IMR-90 (cell line): Measurements from ENCODE around the gene TMTC2. TPM values are rescaled to one million over a fixed set of nuclear protein-coding genes. Genes with fewer than 3 reads are reported as not detected.

Experiments used
- ATAC-seq: fragments of 200-7000 bp; cut with Tn5 transposase; 2 replicates; pipeline ENCODE4 v1.9.1; 2020; ENCODE audit warnings: low read depth, mild to moderate bottlenecking, moderate library complexity
- BruUV-seq: library from RNA; stranded (reverse); fragments of 400-500 nt; replicated peaks from 2 replicates; lab custom pipeline; 2021; lab: Mats Ljungman, UMichigan
- CTCF ChIA-PET: fragments of 300-600 bp; formaldehyde crosslinking; extraction: SDS; loops from one replicate; lab custom pipeline; 2021; ENCODE audit warnings: antibody characterized with exemption; lab: Yijun Ruan, JAX
- POLR2A ChIA-PET: fragments of 300-600 bp; sonication (Branson Sonifier 250); formaldehyde crosslinking; loops from one replicate; lab custom pipeline; 2022; ENCODE audit warnings: antibody characterized with exemption; ENCODE audit not compliant: unreplicated experiment; lab: Charles Lee
- DNase-seq: peaks from one replicate; pipeline ENCODE4 v3.0.0; 2013
- H2AFZ ChIP-seq: replicated peaks from 2 replicates; pipeline ENCODE3; 2013; ENCODE audit warnings: low read length, mild to moderate bottlenecking; ENCODE audit not compliant: poor library complexity
- H2AK5ac ChIP-seq: 2 replicates; pipeline ENCODE4 v1.6.1; 2013; ENCODE audit warnings: low read depth, low read length, inconsistent platforms
- H2AK9ac ChIP-seq: replicated peaks from 2 replicates; pipeline ENCODE3; 2013; ENCODE audit warnings: mild to moderate bottlenecking, low read depth, low read length, moderate library complexity; ENCODE audit not compliant: poor library complexity
- H2BK120ac ChIP-seq: 2 replicates; pipeline ENCODE4 v1.6.1; 2013; ENCODE audit warnings: low read depth, low read length, inconsistent platforms
- H2BK15ac ChIP-seq: 3 replicates; pipeline ENCODE4 v1.6.1; 2013; ENCODE audit warnings: low read depth, low read length, inconsistent platforms
- H2BK20ac ChIP-seq: 2 replicates; pipeline ENCODE4 v1.6.1; 2013; ENCODE audit warnings: low read depth, mild to moderate bottlenecking, inconsistent platforms, low read length, moderate library complexity
- H2BK5ac ChIP-seq: 2 replicates; pipeline ENCODE4 v1.6.1; 2013; ENCODE audit warnings: mild to moderate bottlenecking, low read depth, low read length, inconsistent platforms; ENCODE audit not compliant: poor library complexity, severe bottlenecking
- H3K14ac ChIP-seq: replicated peaks from 2 replicates; pipeline ENCODE4 v1.6.1; 2013; ENCODE audit warnings: low read depth, low read length, inconsistent platforms
- H3K18ac ChIP-seq: 2 replicates; pipeline ENCODE4 v1.6.1; 2013; ENCODE audit warnings: low read depth, low read length, control low read depth
- H3K23ac ChIP-seq: 2 replicates; pipeline ENCODE4 v1.6.1; 2013; ENCODE audit warnings: low read depth, low read length, inconsistent platforms
- H3K27ac ChIP-seq: 2 replicates; pipeline ENCODE4 v1.5.1; 2013; ENCODE audit warnings: mild to moderate bottlenecking, control low read depth, low read length; ENCODE audit not compliant: insufficient read depth
- H3K27me3 ChIP-seq: 2 replicates; pipeline ENCODE4 v1.6.1; 2013; ENCODE audit warnings: low read length; ENCODE audit not compliant: control insufficient read depth, insufficient read depth
- H3K36me3 ChIP-seq: 2 replicates; pipeline ENCODE4 v1.6.1; 2013; ENCODE audit warnings: low read length, mixed read lengths; ENCODE audit not compliant: control insufficient read depth, insufficient read depth
- H3K4ac ChIP-seq: 2 replicates; pipeline ENCODE4 v1.6.1; 2013; ENCODE audit warnings: low read depth, low read length, inconsistent platforms
- H3K4me1 ChIP-seq: 2 replicates; pipeline ENCODE4 v1.6.1; 2013; ENCODE audit warnings: low read length, mixed read lengths; ENCODE audit not compliant: control insufficient read depth, insufficient read depth
- H3K4me2 ChIP-seq: 2 replicates; pipeline ENCODE4 v1.6.1; 2013; ENCODE audit warnings: low read depth, mild to moderate bottlenecking, control low read depth, low read length, moderate library complexity
- H3K4me3 ChIP-seq: 2 replicates; pipeline ENCODE4 v1.5.1; 2013; ENCODE audit warnings: low read depth, mild to moderate bottlenecking, control low read depth, low read length, moderate library complexity; ENCODE audit not compliant: insufficient read depth
- H3K56ac ChIP-seq: 2 replicates; pipeline ENCODE4 v1.6.1; 2013; ENCODE audit warnings: low read length, inconsistent platforms; ENCODE audit not compliant: insufficient read depth; ENCODE audit errors: extremely low read depth
- H3K79me1 ChIP-seq, 2 experiments: 2 replicates each; pipeline ENCODE4 v1.6.1; 2013; ENCODE audit warnings: low read length in 2 of 2, inconsistent platforms in 1 of 2, low read depth in 1 of 2
- H3K9ac ChIP-seq: 2 replicates; pipeline ENCODE4 v1.6.1; 2013; ENCODE audit warnings: low read depth, low read length, control low read depth
- H3K9me1 ChIP-seq: 2 replicates; pipeline ENCODE4 v1.6.1; 2013; ENCODE audit warnings: low read length, inconsistent platforms; ENCODE audit not compliant: insufficient read depth
- H3K9me3 ChIP-seq: 2 replicates; pipeline ENCODE4 v1.6.1; 2013; ENCODE audit warnings: low read length; ENCODE audit not compliant: control insufficient read depth, insufficient read depth
- H4K20me1 ChIP-seq: 2 replicates; pipeline ENCODE4 v1.6.1; 2013; ENCODE audit warnings: low read length, inconsistent platforms; ENCODE audit not compliant: insufficient read depth
- H4K5ac ChIP-seq: 2 replicates; pipeline ENCODE4 v1.6.1; 2013; ENCODE audit warnings: mild to moderate bottlenecking, low read depth, low read length, control low read depth
- H4K8ac ChIP-seq, 2 experiments: 2 replicates each; pipeline ENCODE4 v1.6.1; 2013; ENCODE audit warnings: low read depth in 2 of 2, low read length in 2 of 2, control low read depth in 1 of 2, inconsistent platforms in 1 of 2
- H4K91ac ChIP-seq: 2 replicates; pipeline ENCODE4 v1.6.1; 2013; ENCODE audit warnings: low read depth, low read length, inconsistent platforms; ENCODE audit not compliant: insufficient read depth
- MXI1 ChIP-seq: IDR thresholded peaks from 2 replicates; pipeline ENCODE4 v1.6.1; 2012; ENCODE audit warnings: low read depth, mild to moderate bottlenecking, low read length, moderate library complexity, borderline replicate concordance
- WGBS, 2 experiments: methylation state at CpG; one replicate each; pipeline versions ENCODE4 v1.1.5 to v1.1.7; 2013; ENCODE audit warnings: missing lambda C conversion rate in 2 of 2; ENCODE audit not compliant: insufficient read length in 1 of 2; ENCODE audit errors: extremely low coverage in 2 of 2; 5-methylcytosine and 5-hydroxymethylcytosine counted together
- dilution Hi-C: fragments of 300-500 bp; cut with HindIII; formaldehyde crosslinking; loops from one replicate; pipeline ENCODE4 v1.14.3; 2018; ENCODE audit warnings: low sequenced_read_pairs; ENCODE audit not compliant: unreplicated experiment
- in situ Hi-C: fragments of 300-500 bp; cut with MboI; formaldehyde crosslinking; loops from 3 replicates; pipeline ENCODE4 v1.14.3; 2019; ENCODE audit warnings: low sequenced_read_pairs, inconsistent platforms, mixed read lengths
- intact Hi-C: fragments of 100-400 bp; cut with micrococcal nuclease; formaldehyde crosslinking; loops from 2 replicates; pipeline ENCODE4 v1.10.0; 2022
- polyA plus RNA-seq, 3 experiments: library from polyadenylated mRNA; depleted of rRNA; stranded (reverse); fragments of >200 nt; gene quantifications; 2 replicates each; pipeline ENCODE4 v1.2.3, GENCODE V29; 2012; ENCODE audit warnings: low replicate concordance in 1 of 3
- total RNA-seq: library from RNA; depleted of rRNA; stranded (reverse); fragments of >200 nt; gene quantifications from 2 replicates; pipeline ENCODE4 v1.2.3, GENCODE V29; 2012

TMTC2 gene
- total and polyA plus RNA-seq, 2 of the 4 experiments (the other 2 are of a cell fraction): 0.56 to 1.4 TPM

GRCh38 chr12:82857276-82857675 lies 170.6 kb downstream of the TMTC2 start:
- no peak overlapping the region for H2AK5ac ChIP-seq
- intact Hi-C loops (no loop called here), dilution Hi-C loops (no loop called here), in situ Hi-C loops (no loop called here)
- H4K5ac ChIP-seq: no peak overlapping the region
- no peak overlapping the region for H3K4me2 ChIP-seq
- no peak overlapping the region for H3K27ac ChIP-seq
- no peak overlapping the region for H3K9ac ChIP-seq
- BruUV-seq: no TSS peak
- no peak overlapping the region for H3K56ac ChIP-seq
- H3K9me3 ChIP-seq: no peaks in the 10 kb centered on the region
- no peaks in the 10 kb centered on the region; the same call in 1 of the 2 replicates for H3K36me3 ChIP-seq
- H3K4me3 ChIP-seq: no peak overlapping the region
- no peak overlapping the region for H2BK5ac ChIP-seq
- no peak overlapping the region for H2BK20ac ChIP-seq
- H3K23ac ChIP-seq: no peak overlapping the region
- ATAC-seq: no peak
- H3K4me1 ChIP-seq: no peaks in the 10 kb centered on the region
- H3K9me1 ChIP-seq: no peaks in the 10 kb centered on the region
- no peak overlapping the region for H2AK9ac ChIP-seq
- no peaks in the 10 kb centered on the region for H3K27me3 ChIP-seq
- no peak overlapping the region for H2BK15ac ChIP-seq
- no peak overlapping the region for H3K14ac ChIP-seq
- no peak for DNase-seq
- no peak overlapping the region for H2AFZ ChIP-seq
- H3K18ac ChIP-seq: no peak overlapping the region
- no CpG with 5 or more reads among the region's 7 CpGs for WGBS, 2 experiments
- CTCF ChIA-PET: no interaction called here
- TF ChIP-seq MXI1: no peak
- no peaks in the 10 kb centered on the region for H4K20me1 ChIP-seq
- no peaks in the 10 kb centered on the region for H3K79me1 ChIP-seq
- no peak overlapping the region for H2BK120ac ChIP-seq
- H4K91ac ChIP-seq: no peak overlapping the region
- no peak overlapping the region for H4K8ac ChIP-seq
- POLR2A ChIA-PET: no interaction called here
- H3K4ac ChIP-seq: no peak overlapping the region
